Smooth muscle cell (in vitro differentiated cells): ENCODE data around the gene KCNIP1. TPM values are rescaled to one million over a fixed set of nuclear protein-coding genes. Genes with fewer than 3 reads are reported as not detected.

ENCODE experiments used
- DNase-seq: peaks from one replicate; lab custom pipeline; 2025; ENCODE audit not compliant: unreplicated experiment; lab: John Stamatoyannopoulos, UW
- H2AFZ ChIP-seq: fragments of 200-600 bp; sonication (generic); 2 replicates; pipeline ENCODE4 v1.6.0; 2016; ENCODE audit warnings: antibody characterized with exemption, low read depth, mild to moderate bottlenecking
- H3F3A ChIP-seq: fragments of 200-600 bp; sonication (generic); 2 replicates; pipeline ENCODE4 v1.6.0; 2017; ENCODE audit warnings: antibody characterized with exemption, low read depth
- H3K27ac ChIP-seq: fragments of 200-600 bp; sonication (generic); 2 replicates; pipeline ENCODE4 v1.5.1; 2016; ENCODE audit warnings: low read depth, mild to moderate bottlenecking
- H3K27me3 ChIP-seq: fragments of 200-600 bp; sonication (generic); 2 replicates; pipeline ENCODE4 v1.6.1; 2016; ENCODE audit warnings: low read depth, mild to moderate bottlenecking
- H3K36me3 ChIP-seq: fragments of 200-600 bp; sonication (generic); 2 replicates; pipeline ENCODE4 v1.5.1; 2016; ENCODE audit warnings: low read depth
- H3K4me1 ChIP-seq: fragments of 200-600 bp; sonication (generic); 2 replicates; pipeline ENCODE4 v1.5.1; 2016; ENCODE audit warnings: low read depth
- H3K4me2 ChIP-seq: fragments of 200-600 bp; sonication (generic); 2 replicates; pipeline ENCODE4 v1.6.0; 2016; ENCODE audit warnings: mild to moderate bottlenecking
- H3K4me3 ChIP-seq: fragments of 200-600 bp; sonication (generic); 2 replicates; pipeline ENCODE4 v1.5.1; 2016; ENCODE audit warnings: mild to moderate bottlenecking
- H3K79me2 ChIP-seq: fragments of 200-600 bp; sonication (generic); 2 replicates; pipeline ENCODE4 v1.6.0; 2016; ENCODE audit warnings: low read depth, mild to moderate bottlenecking
- H3K9ac ChIP-seq: fragments of 200-600 bp; sonication (generic); 2 replicates; pipeline ENCODE4 v1.6.0; 2016; ENCODE audit warnings: low read depth
- H3K9me3 ChIP-seq: fragments of 200-600 bp; sonication (generic); replicated peaks from 2 replicates; pipeline ENCODE4 v1.5.1; 2016; ENCODE audit warnings: low read depth
- H4K20me1 ChIP-seq: fragments of 200-600 bp; sonication (generic); 2 replicates; pipeline ENCODE4 v1.6.0; 2016; ENCODE audit warnings: low read depth
- WGBS: methylation state at CpG from one replicate; pipeline ENCODE4 v1.1.7; 2016; ENCODE audit warnings: low lambda C conversion rate; 5-methylcytosine and 5-hydroxymethylcytosine counted together
- polyA plus RNA-seq: library from polyadenylated mRNA; unstranded; fragments of >200 nt; fragmentation: Nextera tagmentation; extraction: Ambion mirVana; gene quantifications from 2 replicates; pipeline ENCODE4 v1.2.1, GENCODE V29; 2016
- total RNA-seq: library from RNA; depleted of rRNA; stranded (reverse); fragments of >200 nt; gene quantifications from 2 replicates; pipeline ENCODE4 v1.2.3, GENCODE V29; 2014
- TF ChIP-seq, protein P1 (sequence below): fragments of 200-600 bp; sonication (generic); IDR thresholded peaks from 2 replicates; pipeline ENCODE4 v1.5.1; 2017; ENCODE audit warnings: borderline replicate concordance, mild to moderate bottlenecking, antibody characterized with exemption; ENCODE audit not compliant: insufficient read depth, poor library complexity, severe bottlenecking

KCNIP1 gene
- total and polyA plus RNA-seq, 2 experiments from 2014 or later = 0.50 TPM; not detected in 1

DNA sequence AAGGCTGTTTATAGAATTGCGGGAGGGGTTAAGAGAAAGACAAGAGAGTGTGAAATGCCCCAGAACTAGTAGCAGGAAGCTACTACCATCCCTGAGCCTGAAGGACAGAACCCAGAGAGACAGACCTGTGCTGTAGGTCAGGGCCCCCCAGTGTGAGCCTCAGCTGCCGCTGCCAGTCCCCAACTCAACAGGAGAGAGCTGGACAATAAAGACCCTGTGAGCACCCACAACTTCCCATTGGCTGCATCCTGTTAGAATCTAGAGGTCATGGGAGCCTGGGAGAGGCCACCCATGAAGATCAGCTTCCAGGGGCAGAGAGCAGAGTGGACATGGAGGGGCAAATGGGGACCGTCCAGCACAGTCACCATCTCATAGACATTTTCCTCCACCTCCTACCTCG, 152.5 kb downstream of the KCNIP1 start:
- Histone ChIP-seq H3K27ac (no peak overlapping the region), H3K79me2 (no peaks in the 10 kb centered on the region), H3K9ac (no peak overlapping the region), H3K9me3 (no peaks in the 10 kb centered on the region), H4K20me1 (no peaks in the 10 kb centered on the region), H3K4me2 (no peak overlapping the region), H3K27me3 (peaks cover 11% of the 10 kb centered on the region), H3K4me1 (no peaks in the 10 kb centered on the region), H2AFZ (no peak overlapping the region), H3K4me3 (no peak overlapping the region), H3F3A (no peaks in the 10 kb centered on the region), H3K36me3 (no peaks in the 10 kb centered on the region)
- WGBS = 91% methylated on average over 4 of the region's 4 CpGs
- DNase-seq = no peak
- TF ChIP-seq, protein P1, sequence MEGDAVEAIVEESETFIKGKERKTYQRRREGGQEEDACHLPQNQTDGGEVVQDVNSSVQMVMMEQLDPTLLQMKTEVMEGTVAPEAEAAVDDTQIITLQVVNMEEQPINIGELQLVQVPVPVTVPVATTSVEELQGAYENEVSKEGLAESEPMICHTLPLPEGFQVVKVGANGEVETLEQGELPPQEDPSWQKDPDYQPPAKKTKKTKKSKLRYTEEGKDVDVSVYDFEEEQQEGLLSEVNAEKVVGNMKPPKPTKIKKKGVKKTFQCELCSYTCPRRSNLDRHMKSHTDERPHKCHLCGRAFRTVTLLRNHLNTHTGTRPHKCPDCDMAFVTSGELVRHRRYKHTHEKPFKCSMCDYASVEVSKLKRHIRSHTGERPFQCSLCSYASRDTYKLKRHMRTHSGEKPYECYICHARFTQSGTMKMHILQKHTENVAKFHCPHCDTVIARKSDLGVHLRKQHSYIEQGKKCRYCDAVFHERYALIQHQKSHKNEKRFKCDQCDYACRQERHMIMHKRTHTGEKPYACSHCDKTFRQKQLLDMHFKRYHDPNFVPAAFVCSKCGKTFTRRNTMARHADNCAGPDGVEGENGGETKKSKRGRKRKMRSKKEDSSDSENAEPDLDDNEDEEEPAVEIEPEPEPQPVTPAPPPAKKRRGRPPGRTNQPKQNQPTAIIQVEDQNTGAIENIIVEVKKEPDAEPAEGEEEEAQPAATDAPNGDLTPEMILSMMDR = no peak

DNA sequence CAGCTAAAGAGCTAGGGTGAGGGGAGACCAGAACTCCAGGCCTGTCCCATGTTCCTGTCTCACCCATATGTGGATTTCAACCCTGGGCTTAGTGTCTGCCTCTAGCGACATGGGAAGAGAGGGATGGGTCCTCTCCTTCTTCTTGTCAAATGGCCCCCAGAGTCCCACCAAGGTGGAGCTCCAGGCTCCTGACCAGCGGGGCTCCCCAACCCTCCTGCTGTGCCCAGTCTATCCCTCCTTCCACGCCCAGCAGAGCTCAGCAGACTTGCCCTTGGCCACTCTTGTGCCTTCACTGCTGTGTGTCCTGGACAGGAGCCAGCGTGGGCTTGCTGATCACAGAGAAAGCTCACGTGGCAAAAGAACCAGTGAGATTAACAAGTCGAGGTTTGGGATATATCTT, 156.7 kb downstream of the KCNIP1 start:
- Histone ChIP-seq H3K4me1 (no peaks in the 10 kb centered on the region), H3K79me2 (no peaks in the 10 kb centered on the region), H4K20me1 (no peaks in the 10 kb centered on the region), H3K36me3 (no peaks in the 10 kb centered on the region), H3K4me2 (no peak overlapping the region), H2AFZ (no peak overlapping the region), H3F3A (no peaks in the 10 kb centered on the region), H3K4me3 (no peak overlapping the region), H3K27ac (no peak overlapping the region), H3K9ac (no peak overlapping the region), H3K9me3 (no peaks in the 10 kb centered on the region), H3K27me3 (peaks cover 42% of the 10 kb centered on the region)
- DNase-seq = no peak
- 87% methylated on average over 6 of the region's 6 CpGs for WGBS
- TF ChIP-seq, protein P1 = no peak

DNA sequence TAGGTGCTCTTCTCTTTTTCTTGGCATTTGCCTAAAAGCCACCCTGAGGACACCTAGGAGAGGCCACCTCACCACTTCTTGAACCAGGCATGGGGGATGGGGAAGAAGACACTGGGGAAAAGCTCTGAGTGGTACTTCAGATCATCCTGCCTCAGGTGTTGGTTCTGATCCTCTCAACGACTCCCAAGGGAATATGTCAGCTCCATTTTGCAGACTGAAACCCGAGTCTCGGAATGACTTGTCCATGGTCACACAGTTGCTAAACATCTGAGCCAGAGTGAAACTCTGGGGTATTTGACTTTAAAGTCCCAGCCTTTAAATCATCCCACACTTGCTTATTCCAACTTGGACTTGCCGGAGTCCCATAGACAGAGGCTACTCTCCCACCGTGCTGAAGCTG, 159.1 kb downstream of the KCNIP1 start:
- Histone ChIP-seq H2AFZ (no peak overlapping the region), H3K27ac (no peak overlapping the region), H3K9ac (no peak overlapping the region), H4K20me1 (no peaks in the 10 kb centered on the region), H3K79me2 (no peaks in the 10 kb centered on the region), H3K4me2 (no peak overlapping the region), H3F3A (no peaks in the 10 kb centered on the region), H3K36me3 (no peaks in the 10 kb centered on the region), H3K4me3 (no peak overlapping the region), H3K9me3 (no peaks in the 10 kb centered on the region), H3K4me1 (no peaks in the 10 kb centered on the region), H3K27me3 (peaks cover 55% of the 10 kb centered on the region)
- TF ChIP-seq, protein P1 = no peak
- 91% methylated on average over 5 of the region's 5 CpGs for WGBS
- DNase-seq = no peak

DNA sequence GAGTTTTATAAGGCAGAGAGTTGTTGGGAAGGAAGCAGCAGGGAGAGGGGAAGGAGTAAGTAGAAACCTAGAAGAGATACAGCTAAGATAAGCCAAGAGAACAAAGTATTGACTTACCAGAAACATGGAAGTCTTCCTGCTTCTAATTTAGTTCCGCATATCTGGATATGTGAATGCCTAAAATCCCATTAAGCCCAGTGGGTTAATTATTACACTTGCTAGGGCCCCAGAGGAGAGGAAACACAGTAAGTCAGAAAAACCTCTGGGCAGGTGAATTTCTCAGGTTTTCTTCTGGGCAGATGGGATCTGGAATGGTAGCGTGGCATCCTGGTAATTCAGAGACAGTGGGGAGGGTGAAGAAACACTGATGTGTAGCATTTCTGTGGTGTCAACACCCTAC, 175.0 kb downstream of the KCNIP1 start:
- no peaks in the 10 kb centered on the region for H3K79me2 ChIP-seq
- H3K9me3 ChIP-seq = no peaks in the 10 kb centered on the region
- no peaks in the 10 kb centered on the region for H3F3A ChIP-seq
- TF ChIP-seq, protein P1 = no peak
- no peak overlapping the region for H3K27ac ChIP-seq
- WGBS = 94% methylated on average over 2 of the region's 2 CpGs
- H3K9ac ChIP-seq = no peak overlapping the region
- peaks cover 78% of the 10 kb centered on the region for H3K27me3 ChIP-seq
- no peak overlapping the region for H2AFZ ChIP-seq
- H3K4me2 ChIP-seq = no peak overlapping the region
- no peaks in the 10 kb centered on the region for H3K4me1 ChIP-seq
- no peaks in the 10 kb centered on the region for H3K36me3 ChIP-seq
- H3K4me3 ChIP-seq = no peak overlapping the region
- no peak for DNase-seq
- no peaks in the 10 kb centered on the region for H4K20me1 ChIP-seq
